Brain microvascular endothelial cell (primary cell): Measurements from ENCODE around the gene PPP1R37.

Experiments used
- DNase-seq: peaks from one replicate; pipeline ENCODE4 v3.0.0-alpha.2; 2020
- H3K27ac ChIP-seq: fragments of 250-450 bp; sonication (Bioruptor Pico); 2 replicates; pipeline ENCODE4 v1.5.1; 2020; ENCODE audit warnings: mild to moderate bottlenecking, moderate library complexity
- H3K27me3 ChIP-seq: fragments of 250-450 bp; sonication (Bioruptor Pico); replicated peaks from 2 replicates; pipeline ENCODE4 v1.5.1; 2020; ENCODE audit warnings: mild to moderate bottlenecking
- H3K36me3 ChIP-seq: fragments of 250-450 bp; sonication (Bioruptor Pico); replicated peaks from 2 replicates; pipeline ENCODE4 v1.5.1; 2020; ENCODE audit warnings: mild to moderate bottlenecking
- H3K4me3 ChIP-seq: 2 replicates; pipeline ENCODE4 v1.5.1; 2011; ENCODE audit warnings: low read depth, mild to moderate bottlenecking, control low read depth, low read length, moderate library complexity
- CTCF ChIP-seq: IDR thresholded peaks from 2 replicates; pipeline ENCODE4 v1.5.1; 2011; ENCODE audit warnings: low read depth, mild to moderate bottlenecking, moderate library complexity, low read length, control low read depth, inconsistent platforms; ENCODE audit errors: missing control alignments
- in situ Hi-C: cut with HindIII; loops from 2 replicates; pipeline ENCODE4 v1.10.0; 2017; ENCODE audit warnings: low sequenced_read_pairs, low pct_ligation_motif_present

The PPP1R37 gene

GRCh38 chr19:45150180-45150579, 57.2 kb downstream of the PPP1R37 start:
- Histone ChIP-seq H3K36me3 (peaks cover 4% of the 10 kb centered on the region), H3K4me3 (no peak overlapping the region), H3K27ac (no peak overlapping the region), H3K27me3 (peaks cover 10% of the 10 kb centered on the region)
- TF ChIP-seq CTCF: no peak
- in situ Hi-C loops: no loop called here
- no peak for DNase-seq

- no peaks in the 10 kb centered on the region for H3K36me3 ChIP-seq
- TF ChIP-seq CTCF: no peak
- DNase-seq: no peak
- H3K27ac ChIP-seq: no peak overlapping the region
- H3K27me3 ChIP-seq: peaks cover 10% of the 10 kb centered on the region
- no peak overlapping the region for H3K4me3 ChIP-seq
- in situ Hi-C loops: no loop called here
These were observed 57.8 kb downstream of the PPP1R37 start for GRCh38 chr19:45150751-45151281.

- Histone ChIP-seq H3K27ac (no peak overlapping the region), H3K27me3 (peaks cover 10% of the 10 kb centered on the region), H3K36me3 (no peaks in the 10 kb centered on the region), H3K4me3 (no peak overlapping the region)
- no peak for DNase-seq
- TF ChIP-seq CTCF: no peak
- in situ Hi-C loops: no loop called here
These were observed 58.3 kb downstream of the PPP1R37 start for GRCh38 chr19:45151320-45151719.

GRCh38 chr19:45151821-45152503, 59.0 kb downstream of the PPP1R37 start:
- no peaks in the 10 kb centered on the region for H3K36me3 ChIP-seq
- in situ Hi-C loops: no loop called here
- no peak overlapping the region for H3K4me3 ChIP-seq
- DNase-seq: no peak
- no peak overlapping the region for H3K27ac ChIP-seq
- H3K27me3 ChIP-seq: peaks cover 10% of the 10 kb centered on the region
- no peak for TF ChIP-seq CTCF

GRCh38 chr19:45152504-45153338, 59.7 kb downstream of the PPP1R37 start:
- no peak overlapping the region for H3K27ac ChIP-seq
- TF ChIP-seq CTCF: no peak
- H3K4me3 ChIP-seq: no peak overlapping the region
- H3K27me3 ChIP-seq: peaks cover 10% of the 10 kb centered on the region
- in situ Hi-C loops: no loop called here
- H3K36me3 ChIP-seq: no peaks in the 10 kb centered on the region
- no peak for DNase-seq
